Measurements from ENCODE around the gene PLEKHM2.

The PLEKHM2 gene

DNA sequence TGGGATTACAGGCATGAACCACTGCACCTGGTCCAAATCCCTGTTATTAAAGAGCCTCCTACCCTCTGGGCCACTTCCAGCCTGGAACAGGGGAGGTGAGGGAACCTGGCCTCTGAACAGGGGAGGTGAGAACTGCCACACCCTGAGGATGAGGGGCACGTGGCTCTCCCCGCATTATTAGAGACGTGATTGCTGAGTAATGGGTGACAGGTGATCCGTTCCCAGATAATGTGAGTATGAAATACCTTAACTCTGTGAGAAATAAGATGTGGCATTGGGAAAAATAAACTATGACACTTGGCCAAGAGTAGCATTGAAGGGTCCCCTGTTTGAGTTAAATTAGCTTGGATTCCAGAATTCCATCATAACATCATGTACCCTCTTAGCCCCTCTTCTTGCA is 38.3 kb downstream of the PLEKHM2 start:
- no peaks in the 10 kb centered on the region for H3K36me3 ChIP-seq
- no peaks in the 10 kb centered on the region for H3K4me1 ChIP-seq
- no peaks in the 10 kb centered on the region for H3K9me3 ChIP-seq
- no peak overlapping the region for H3K4me3 ChIP-seq (ENCODE audit: low read depth, low read length)
- H3K27me3 ChIP-seq: no peaks in the 10 kb centered on the region
- no peak for DNase-seq
- TF ChIP-seq CTCF (IDR thresholded peaks at IDR 0.05; ENCODE audit: low read depth, low read length): no peak

DNA sequence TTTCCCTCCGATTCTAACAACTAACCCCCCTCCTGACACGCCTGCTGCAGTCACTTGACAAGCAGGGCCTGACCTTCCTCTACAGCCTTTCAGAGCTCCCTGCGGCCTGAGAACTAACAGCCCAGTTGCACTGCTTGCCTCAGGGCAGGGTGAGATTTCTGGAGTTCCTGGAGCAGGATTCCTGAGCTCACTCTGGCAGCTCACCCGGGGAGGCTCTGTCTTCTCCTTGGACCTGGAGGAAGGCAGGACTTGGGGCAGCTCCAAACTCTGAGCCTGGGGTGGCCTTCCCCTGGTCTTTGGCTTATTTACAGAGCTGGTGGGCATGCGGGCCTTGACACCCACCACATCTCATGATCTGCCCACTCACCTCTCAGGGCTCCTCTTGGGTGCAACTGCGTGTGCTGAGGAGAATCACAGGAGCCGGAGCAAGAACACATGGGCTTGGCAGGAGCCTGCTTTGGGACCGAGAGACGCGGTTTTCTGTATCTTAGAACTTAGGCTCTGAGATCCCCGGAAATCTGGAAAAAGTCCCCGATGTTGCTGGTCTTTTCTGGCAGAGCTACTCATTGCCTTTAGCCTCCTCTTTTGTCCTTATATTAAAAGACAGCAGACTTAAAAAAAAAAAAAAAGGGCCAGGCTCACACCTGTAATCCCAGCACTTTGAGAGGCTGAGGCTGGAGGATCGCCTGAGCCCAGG is 38.9 kb downstream of the PLEKHM2 start:
- H3K36me3 ChIP-seq: no peaks in the 10 kb centered on the region
- H3K9me3 ChIP-seq: no peaks in the 10 kb centered on the region
- no peak overlapping the region for H3K4me3 ChIP-seq (ENCODE audit: low read depth, low read length)
- H3K27me3 ChIP-seq: no peaks in the 10 kb centered on the region
- TF ChIP-seq CTCF (IDR thresholded peaks at IDR 0.05; ENCODE audit: low read depth, low read length): no peak
- H3K4me1 ChIP-seq: no peaks in the 10 kb centered on the region
- DNase-seq: no peak

- no peaks in the 10 kb centered on the region for H3K9me3 ChIP-seq
- TF ChIP-seq CTCF (IDR thresholded peaks at IDR 0.05; ENCODE audit: low read depth, low read length): no peak
- DNase-seq: no peak
- no peaks in the 10 kb centered on the region for H3K27me3 ChIP-seq
- H3K36me3 ChIP-seq: no peaks in the 10 kb centered on the region
- H3K4me3 ChIP-seq (ENCODE audit: low read depth, low read length): no peak overlapping the region
- H3K4me1 ChIP-seq: no peaks in the 10 kb centered on the region
These were observed 39.6 kb downstream of the PLEKHM2 start for GRCh38 chr1:15723631-15724246.

DNA sequence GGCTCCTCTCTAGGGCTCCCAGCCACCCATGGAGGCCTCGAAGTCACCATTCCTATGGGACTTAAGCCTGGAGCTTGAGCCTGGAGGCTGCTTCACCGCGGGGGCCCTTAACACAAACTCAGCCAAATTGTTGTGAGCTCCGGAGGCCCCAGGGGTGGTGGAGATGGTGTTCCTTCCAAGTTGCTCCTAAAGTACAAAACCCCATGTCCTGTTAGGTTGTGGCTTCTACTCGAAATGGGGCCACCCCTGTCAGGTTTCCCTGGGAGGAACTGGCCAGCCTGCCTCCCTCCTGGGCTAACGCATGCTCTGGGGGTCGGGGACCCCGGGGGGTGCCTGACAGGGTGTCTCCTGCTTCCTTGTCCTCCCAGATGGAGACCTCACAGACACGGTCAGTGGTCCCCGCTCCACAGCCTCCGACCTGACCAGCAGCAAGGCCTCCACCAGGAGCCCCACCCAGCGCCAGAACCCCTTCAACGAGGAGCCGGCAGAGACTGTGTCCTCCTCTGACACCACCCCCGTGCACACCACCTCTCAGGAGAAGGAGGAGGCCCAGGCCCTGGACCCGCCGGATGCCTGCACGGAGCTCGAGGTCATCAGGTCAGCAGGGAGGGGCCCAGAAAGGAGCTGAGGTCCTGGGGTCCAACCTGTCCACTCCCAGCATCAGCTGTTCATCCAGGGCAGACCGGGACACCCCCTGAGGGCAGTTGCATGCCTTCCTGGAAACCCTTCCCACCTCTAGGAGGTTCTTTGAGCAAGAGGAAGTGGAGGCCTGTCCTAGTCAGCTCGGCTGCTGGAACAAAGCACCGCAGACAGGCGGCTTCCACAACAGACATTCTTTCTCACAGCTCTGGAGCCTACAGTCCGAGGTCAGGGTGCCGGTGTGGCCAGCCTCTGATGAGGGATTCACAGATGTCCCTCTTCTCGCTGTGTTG is 41.1 kb downstream of the PLEKHM2 start:
- Histone ChIP-seq H3K4me3 (ENCODE audit: low read depth, low read length) (no peak overlapping the region), H3K4me1 (no peaks in the 10 kb centered on the region), H3K9me3 (no peaks in the 10 kb centered on the region), H3K36me3 (no peaks in the 10 kb centered on the region), H3K27me3 (no peaks in the 10 kb centered on the region)
- TF ChIP-seq CTCF (IDR thresholded peaks at IDR 0.05; ENCODE audit: low read depth, low read length): no peak
- DNase-seq: no peak

DNA sequence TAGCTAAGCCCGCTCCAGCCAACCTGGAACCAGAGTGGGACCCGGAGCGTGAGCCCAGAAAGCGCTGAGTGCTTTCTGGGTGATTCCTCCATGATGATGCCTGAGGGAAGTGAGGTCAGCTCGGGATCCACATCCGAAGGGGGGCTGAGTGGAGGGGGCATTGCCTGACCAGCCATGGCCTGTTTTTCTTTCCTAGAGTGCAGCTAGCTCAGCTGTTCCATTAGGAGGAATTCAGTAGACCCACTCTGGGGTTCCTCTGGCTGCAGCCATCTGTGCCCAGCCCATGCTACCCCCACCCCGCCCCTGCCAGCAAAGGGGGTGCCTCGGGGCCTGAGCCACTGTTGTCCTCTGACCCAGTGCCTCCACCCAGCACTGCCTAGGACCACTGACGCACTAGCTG is 42.4 kb downstream of the PLEKHM2 start:
- DNase-seq: no peak
- Histone ChIP-seq H3K4me3 (ENCODE audit: low read depth, low read length) (no peak overlapping the region), H3K4me1 (no peaks in the 10 kb centered on the region), H3K27me3 (no peaks in the 10 kb centered on the region), H3K9me3 (no peaks in the 10 kb centered on the region), H3K36me3 (no peaks in the 10 kb centered on the region)
- TF ChIP-seq CTCF (IDR thresholded peaks at IDR 0.05; ENCODE audit: low read depth, low read length): no peak
